HL-60/S4 treated with retinoic acid at 250 ng/mL for 4 days and 3 days (cell line): ENCODE results near the gene SMTNL1.
"Not testable (repeated sequence)": the region's sequence is repeated elsewhere in the genome, so short reads cannot be mapped to it uniquely, and the experiment has no call there.

Source experiments
- in situ Hi-C: fragments of 300-500 bp; cut with MboI; formaldehyde crosslinking; loops from 2 replicates; pipeline ENCODE4 v1.7.0; 2022; ENCODE audit warnings: low sequenced_read_pairs

Gene SMTNL1

GRCh38 chr11:57508341-57509170 is 28.8 kb upstream of the SMTNL1 start:
- in situ Hi-C loops = no loop called here

- in situ Hi-C loops = no loop called here
Measured at GRCh38 chr11:57511741-57512430, 25.5 kb upstream of the SMTNL1 start.

GRCh38 chr11:57512646-57513451 is 24.5 kb upstream of the SMTNL1 start:
- in situ Hi-C loops = no loop called here

- in situ Hi-C loops = no loop called here
Measured at GRCh38 chr11:57513452-57513795, 24.0 kb upstream of the SMTNL1 start.

- in situ Hi-C loops = no loop called here
Measured at GRCh38 chr11:57513911-57514537, 23.4 kb upstream of the SMTNL1 start.

GRCh38 chr11:57514538-57515331 is 22.7 kb upstream of the SMTNL1 start:
- in situ Hi-C loops = no loop called here

- in situ Hi-C loops = no loop called here
Measured at GRCh38 chr11:57515332-57516060, 21.9 kb upstream of the SMTNL1 start, which contains the start of gene SLC43A1. SLC43A1 (minus strand) TSS chr11:57515702; CDS start chr11:57514111, 1,591 bp downstream.

GRCh38 chr11:57516061-57516443 is 21.3 kb upstream of the SMTNL1 start:
- in situ Hi-C loops = no loop called here

- in situ Hi-C loops = loop anchor here (10.0 kb wide), 1 partner anchor 66 kb away; no protein-coding TSS in a partner anchor
Measured at GRCh38 chr11:57521116-57521515, 16.3 kb upstream of the SMTNL1 start.

GRCh38 chr11:57523419-57523818 is 14.0 kb upstream of the SMTNL1 start:
- in situ Hi-C loops = loop anchor here (10.0 kb wide), 1 partner anchor 69 kb away; no protein-coding TSS in a partner anchor

GRCh38 chr11:57527056-57527631 is 10.3 kb upstream of the SMTNL1 start:
- in situ Hi-C loops = loop anchor here (10.0 kb wide), 1 partner anchor 72 kb away; no protein-coding TSS in a partner anchor

GRCh38 chr11:57529012-57529411 is 8.4 kb upstream of the SMTNL1 start:
- in situ Hi-C loops = loop anchor here (10.0 kb wide), 1 partner anchor 74 kb away; no protein-coding TSS in a partner anchor

GRCh38 chr11:57530215-57530595 is 7.2 kb upstream of the SMTNL1 start:
- in situ Hi-C loops = no loop called here

- in situ Hi-C loops = no loop called here
Measured at GRCh38 chr11:57530596-57531507, 6.5 kb upstream of the SMTNL1 start, which contains the start of gene TIMM10. TIMM10 (minus strand) TSS chr11:57530754; CDS start chr11:57530189, 565 bp downstream.

GRCh38 chr11:57534449-57534848 is 2.9 kb upstream of the SMTNL1 start:
- in situ Hi-C loops = not testable (repeated sequence)

GRCh38 chr11:57539342-57539741 is 1.9 kb downstream of the SMTNL1 start:
- in situ Hi-C loops = no loop called here

GRCh38 chr11:57541169-57541568 is 3.8 kb downstream of the SMTNL1 start:
- in situ Hi-C loops = no loop called here

GRCh38 chr11:57542582-57542981 is 5.2 kb downstream of the SMTNL1 start:
- in situ Hi-C loops = no loop called here
